Gastroesophageal sphincter (tissue), 4 donors: ENCODE results near the gene ATXN7L3B. TPM values are rescaled to one million over a fixed set of nuclear protein-coding genes. Genes with fewer than 3 reads are reported as not detected.

Experiments used
- ATAC-seq: fragments of 150-250 bp; one replicate; pipeline ENCODE4 v1.9.1; 2016; ENCODE audit warnings: mild to moderate bottlenecking, moderate library complexity
- H3K27ac ChIP-seq, 4 donors: fragments of 200-600 bp; sonication (generic) in 3 of 4; 1 replicate in 3 of 4; 2 replicates in 1 of 4; pipeline ENCODE4 v1.5.1; 2016 to 2019
- H3K27me3 ChIP-seq: fragments of 200-600 bp; sonication (generic); one replicate; pipeline ENCODE4 v1.5.1; 2019
- H3K36me3 ChIP-seq, 2 donors: fragments of 200-600 bp; sonication (generic); one replicate each; pipeline ENCODE4 v1.5.1; 2019; ENCODE audit warnings: control low read depth in 1 of 2
- H3K4me1 ChIP-seq, 3 donors: fragments of 200-600 bp; sonication (generic); 1 replicate in 2 of 3; 2 replicates in 1 of 3; pipeline ENCODE4 v1.5.1; 2016 to 2019; ENCODE audit warnings: control low read depth in 2 of 3
- H3K4me3 ChIP-seq, 2 donors: fragments of 200-600 bp; sonication (generic); one replicate each; pipeline ENCODE4 v1.5.1; 2019; ENCODE audit warnings: mild to moderate bottlenecking in 1 of 2, moderate library complexity in 1 of 2
- H3K9me3 ChIP-seq, 3 donors: fragments of 200-600 bp; sonication (generic); one replicate each; pipeline ENCODE4 v1.5.1; 2017 to 2019; ENCODE audit warnings: control low read depth in 2 of 3
- CTCF ChIP-seq, 4 experiments: fragments of 200-600 bp in 2 of 4; fragments of 450-650 bp in 2 of 4; sonication (generic) in 1 of 4; IDR thresholded peaks; one replicate each; pipeline ENCODE4 v1.5.1; 2017 to 2019; ENCODE audit warnings: antibody characterized with exemption in 4 of 4, mild to moderate bottlenecking in 2 of 4, moderate library complexity in 2 of 4
- EP300 ChIP-seq: sonication (generic); formaldehyde crosslinking; IDR thresholded peaks from one replicate; pipeline ENCODE4 v1.6.1; 2017; ENCODE audit warnings: antibody characterized with exemption, mild to moderate bottlenecking
- POLR2A ChIP-seq, 2 donors: fragments of 450-650 bp; IDR thresholded peaks; one replicate each; pipeline ENCODE4 v1.6.1; 2017; ENCODE audit warnings: antibody characterized with exemption in 2 of 2, mild to moderate bottlenecking in 2 of 2, moderate library complexity in 1 of 2
- POLR2AphosphoS5 ChIP-seq: sonication (generic); formaldehyde crosslinking; IDR thresholded peaks from one replicate; pipeline ENCODE4 v1.6.1; 2017; ENCODE audit warnings: antibody characterized with exemption
- WGBS, 2 donors: methylation state at CpG; one replicate each; pipeline ENCODE4 v1.1.5; 2018; ENCODE audit warnings: low coverage in 1 of 2; 5-methylcytosine and 5-hydroxymethylcytosine counted together
- total RNA-seq, 4 donors: library from RNA; depleted of rRNA; stranded (reverse); fragments of >200 nt; gene quantifications; one replicate each; pipeline ENCODE4 v1.1.0, GENCODE V29; 2016

Gene ATXN7L3B
- total RNA-seq, 4 donors from 2014 or later = 21.3 to 27.7 (median 25.9) TPM

DNA sequence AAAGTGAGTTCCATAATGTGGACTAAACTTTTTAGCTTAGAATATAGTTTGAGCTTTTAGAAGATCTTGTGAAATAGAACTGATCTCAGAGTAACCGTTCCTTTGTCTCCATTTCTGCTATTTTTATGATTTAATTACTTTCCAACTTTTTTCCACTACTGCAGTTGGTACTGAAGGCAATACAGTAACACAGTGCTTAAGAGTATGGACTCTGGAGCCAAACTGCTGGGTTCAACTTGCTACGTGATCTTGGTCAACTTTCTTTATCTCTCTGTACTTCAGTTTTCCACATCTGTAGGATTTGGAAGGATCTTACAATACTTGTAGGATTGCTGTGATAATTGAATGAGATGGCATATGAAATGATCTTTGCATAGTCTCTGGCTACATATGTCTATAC is 40.9 kb downstream of the ATXN7L3B start:
- Histone ChIP-seq H3K9me3 (peaks cover 0 to 1% (median 0%) of the 10 kb centered on the region in 3 donors), H3K27me3 (no peaks in the 10 kb centered on the region), H3K36me3 (no peaks in the 10 kb centered on the region), H3K4me3 (no peak overlapping the region), H3K27ac (no peak overlapping the region), H3K4me1 (no peaks in the 10 kb centered on the region)
- WGBS, 2 donors = 75 to 86% methylated on average over 2 of the region's 2 CpGs
- ATAC-seq = no peak
- TF ChIP-seq EP300 (no peak), POLR2AphosphoS5 (no peak), CTCF (IDR thresholded peaks at IDR 0.05) (no peak), POLR2A (IDR thresholded peaks at IDR 0.05) (no peak)

DNA sequence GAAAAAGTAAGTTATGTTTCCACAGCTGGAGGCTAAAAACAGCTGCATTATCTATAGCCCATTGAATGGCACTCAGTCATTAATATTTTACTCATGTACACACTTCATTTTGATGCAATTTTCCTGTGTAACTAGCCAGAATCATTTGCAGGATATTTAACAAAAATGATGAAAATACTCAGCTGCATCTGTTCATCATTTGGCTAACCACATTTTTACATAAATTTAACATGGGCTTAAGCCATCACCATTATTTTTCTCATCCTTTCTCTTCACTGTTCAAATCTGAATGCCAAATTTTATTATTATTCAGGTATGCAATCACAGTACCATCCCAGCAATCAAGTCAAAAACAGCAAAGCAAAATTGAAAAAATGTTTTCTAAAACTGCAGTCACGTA is 41.8 kb downstream of the ATXN7L3B start:
- no peak for ATAC-seq
- Histone ChIP-seq H3K4me3 (no peak overlapping the region), H3K27me3 (no peaks in the 10 kb centered on the region), H3K36me3 (no peaks in the 10 kb centered on the region), H3K27ac (no peak overlapping the region), H3K4me1 (no peaks in the 10 kb centered on the region), H3K9me3 (no peaks in the 10 kb centered on the region)
- TF ChIP-seq CTCF (IDR thresholded peaks at IDR 0.05) (no peak), POLR2A (IDR thresholded peaks at IDR 0.05) (no peak), EP300 (no peak), POLR2AphosphoS5 (no peak)
- 59 to 64% methylated on average over 1 of the region's 1 CpG for WGBS, 2 donors

GRCh38 chr12:74579981-74580380 is 42.3 kb downstream of the ATXN7L3B start:
- ATAC-seq = no peak
- no peaks in the 10 kb centered on the region for H3K9me3 ChIP-seq
- WGBS, 2 donors = 14 to 40% methylated on average over 1 of the region's 1 CpG
- H3K4me3 ChIP-seq = no peak overlapping the region
- TF ChIP-seq CTCF (IDR thresholded peaks at IDR 0.05) (no peak), POLR2AphosphoS5 (no peak), POLR2A (IDR thresholded peaks at IDR 0.05) (no peak)
- no peak overlapping the region for H3K27ac ChIP-seq
- no peaks in the 10 kb centered on the region for H3K27me3 ChIP-seq
- H3K4me1 ChIP-seq = no peaks in the 10 kb centered on the region
- H3K36me3 ChIP-seq = no peaks in the 10 kb centered on the region

DNA sequence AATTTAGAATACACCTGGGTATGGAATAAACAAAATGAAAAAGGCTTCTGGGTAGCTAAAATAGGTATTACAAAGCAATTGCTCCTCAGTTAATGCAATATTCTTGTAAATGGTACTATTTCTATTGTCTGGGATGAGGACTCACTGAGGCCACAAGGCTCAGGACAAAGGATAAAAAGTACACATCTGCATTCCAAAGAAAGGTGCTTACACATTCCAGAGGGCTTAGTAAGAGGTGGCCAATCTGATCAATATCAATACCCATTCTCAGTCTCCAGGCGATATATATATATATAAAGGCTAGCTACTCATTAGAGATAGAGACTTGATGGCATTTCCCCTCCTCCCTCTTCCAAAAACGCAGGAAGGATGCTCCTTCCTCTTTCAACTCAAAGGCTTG is 43.8 kb downstream of the ATXN7L3B start:
- no peak overlapping the region for H3K4me3 ChIP-seq
- H3K4me1 ChIP-seq = no peaks in the 10 kb centered on the region
- H3K27me3 ChIP-seq = no peaks in the 10 kb centered on the region
- ATAC-seq = no peak
- H3K27ac ChIP-seq = no peak overlapping the region
- 73 to 86% methylated on average over 1 to 2 of the region's 2 CpGs for WGBS, 2 donors
- H3K36me3 ChIP-seq = no peaks in the 10 kb centered on the region
- H3K9me3 ChIP-seq = no peaks in the 10 kb centered on the region
- TF ChIP-seq EP300 = no peak
- no peak for TF ChIP-seq POLR2AphosphoS5
- TF ChIP-seq POLR2A (IDR thresholded peaks at IDR 0.05) = no peak
- no peak for TF ChIP-seq CTCF (IDR thresholded peaks at IDR 0.05)

GRCh38 chr12:74584483-74585062 is 46.9 kb downstream of the ATXN7L3B start:
- H3K27ac ChIP-seq = no peak overlapping the region
- no peak for ATAC-seq
- H3K36me3 ChIP-seq = no peaks in the 10 kb centered on the region
- WGBS, 2 donors = 41 to 52% methylated on average over 2 to 3 of the region's 3 CpGs
- no peak overlapping the region for H3K4me3 ChIP-seq
- no peak for TF ChIP-seq CTCF (IDR thresholded peaks at IDR 0.05)
- no peak for TF ChIP-seq POLR2AphosphoS5
- TF ChIP-seq POLR2A (IDR thresholded peaks at IDR 0.05) = no peak
- no peak for TF ChIP-seq EP300
- no peaks in the 10 kb centered on the region for H3K4me1 ChIP-seq
- no peaks in the 10 kb centered on the region for H3K9me3 ChIP-seq
- H3K27me3 ChIP-seq = no peaks in the 10 kb centered on the region
